ENCODE data around the gene RAD21L1.
A peak's percentile ranks its signal among the peaks of the same experiment; 100 is the strongest.

RAD21L1 gene

DNA sequence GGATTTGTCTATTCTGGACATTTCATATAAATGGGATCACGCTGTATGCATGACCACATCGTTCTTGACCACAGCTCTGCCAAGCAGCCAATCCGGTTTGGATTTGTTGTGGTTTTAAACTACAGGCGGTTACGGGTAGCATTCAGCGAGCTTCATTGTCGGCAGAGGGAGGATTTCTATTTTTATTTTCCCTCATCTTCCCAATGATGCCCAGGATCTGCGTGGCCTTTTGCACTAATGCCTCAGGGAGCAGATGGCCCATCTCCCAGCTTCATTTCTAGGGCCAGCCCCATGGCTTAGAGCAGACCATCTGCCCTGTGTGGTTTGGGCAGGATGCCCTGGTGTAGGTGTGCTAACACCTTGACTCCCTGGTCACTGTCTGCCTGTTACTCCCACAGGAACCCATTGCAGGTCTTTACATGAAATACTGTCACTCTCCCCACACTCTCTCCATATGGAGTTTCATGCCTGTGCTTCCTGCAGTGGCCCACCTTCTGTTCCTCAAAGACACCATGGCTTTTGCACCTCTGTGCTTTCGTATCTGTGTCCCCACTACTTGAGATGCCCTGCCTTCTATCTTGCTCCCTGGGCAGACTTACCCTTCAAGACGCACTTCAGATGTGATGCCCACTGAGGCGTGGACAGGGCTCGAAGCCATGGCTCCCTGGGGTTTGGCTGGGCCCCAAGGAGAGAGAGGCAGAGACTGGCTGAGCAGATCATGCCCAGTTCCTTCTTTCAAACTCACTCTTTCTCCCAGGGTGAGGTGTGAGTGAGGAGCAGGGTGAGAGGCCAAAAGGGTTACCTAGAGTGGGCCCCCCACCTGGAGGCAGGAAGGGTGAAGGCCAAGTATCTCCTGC lies 77.1 kb downstream of the RAD21L1 start:
- TF ChIP-seq NFIC (IDR thresholded peaks at IDR 0.05) (peak; percentile 89), TEAD4 (IDR thresholded peaks at IDR 0.05) (no peak)

DNA sequence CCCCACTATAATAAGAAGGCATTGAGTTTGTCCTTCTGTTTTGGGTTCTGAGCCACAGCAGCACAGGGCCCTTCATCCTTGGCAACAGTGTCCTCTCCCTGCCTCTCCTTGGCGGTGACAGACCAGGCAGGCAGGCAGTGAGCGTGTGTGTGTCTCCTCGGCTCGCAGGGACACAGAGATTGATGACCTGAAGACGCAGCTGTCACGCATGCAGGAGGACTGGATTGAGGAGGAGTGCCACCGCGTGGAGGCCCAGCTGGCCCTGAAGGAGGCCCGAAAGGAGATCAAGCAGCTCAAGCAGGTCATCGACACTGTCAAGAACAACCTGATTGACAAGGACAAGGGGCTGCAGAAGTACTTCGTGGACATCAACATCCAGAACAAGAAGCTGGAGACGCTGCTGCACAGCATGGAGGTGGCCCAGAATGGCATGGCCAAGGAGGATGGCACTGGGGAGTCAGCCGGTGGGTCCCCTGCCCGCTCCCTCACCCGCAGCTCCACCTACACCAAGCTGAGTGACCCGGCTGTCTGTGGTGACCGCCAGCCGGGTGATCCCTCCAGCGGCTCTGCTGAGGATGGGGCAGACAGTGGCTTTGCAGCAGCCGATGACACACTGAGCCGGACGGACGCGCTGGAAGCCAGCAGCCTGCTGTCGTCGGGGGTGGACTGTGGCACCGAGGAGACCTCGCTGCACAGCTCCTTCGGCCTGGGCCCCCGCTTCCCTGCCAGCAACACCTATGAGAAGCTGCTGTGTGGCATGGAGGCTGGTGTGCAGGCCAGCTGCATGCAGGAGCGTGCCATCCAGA lies 79.1 kb downstream of the RAD21L1 start:
- TF ChIP-seq EGR1 (IDR thresholded peaks at IDR 0.05) (no peak), NFIC (IDR thresholded peaks at IDR 0.05) (no peak), CEBPB (IDR thresholded peaks at IDR 0.05) (no peak), TEAD4 (IDR thresholded peaks at IDR 0.05) (no peak), TCF12 (IDR thresholded peaks at IDR 0.05; ENCODE audit: low read depth) (no peak), EP300 (IDR thresholded peaks at IDR 0.05; ENCODE audit: borderline replicate concordance) (no peak)
- TF ChIP-seq, protein P1, sequence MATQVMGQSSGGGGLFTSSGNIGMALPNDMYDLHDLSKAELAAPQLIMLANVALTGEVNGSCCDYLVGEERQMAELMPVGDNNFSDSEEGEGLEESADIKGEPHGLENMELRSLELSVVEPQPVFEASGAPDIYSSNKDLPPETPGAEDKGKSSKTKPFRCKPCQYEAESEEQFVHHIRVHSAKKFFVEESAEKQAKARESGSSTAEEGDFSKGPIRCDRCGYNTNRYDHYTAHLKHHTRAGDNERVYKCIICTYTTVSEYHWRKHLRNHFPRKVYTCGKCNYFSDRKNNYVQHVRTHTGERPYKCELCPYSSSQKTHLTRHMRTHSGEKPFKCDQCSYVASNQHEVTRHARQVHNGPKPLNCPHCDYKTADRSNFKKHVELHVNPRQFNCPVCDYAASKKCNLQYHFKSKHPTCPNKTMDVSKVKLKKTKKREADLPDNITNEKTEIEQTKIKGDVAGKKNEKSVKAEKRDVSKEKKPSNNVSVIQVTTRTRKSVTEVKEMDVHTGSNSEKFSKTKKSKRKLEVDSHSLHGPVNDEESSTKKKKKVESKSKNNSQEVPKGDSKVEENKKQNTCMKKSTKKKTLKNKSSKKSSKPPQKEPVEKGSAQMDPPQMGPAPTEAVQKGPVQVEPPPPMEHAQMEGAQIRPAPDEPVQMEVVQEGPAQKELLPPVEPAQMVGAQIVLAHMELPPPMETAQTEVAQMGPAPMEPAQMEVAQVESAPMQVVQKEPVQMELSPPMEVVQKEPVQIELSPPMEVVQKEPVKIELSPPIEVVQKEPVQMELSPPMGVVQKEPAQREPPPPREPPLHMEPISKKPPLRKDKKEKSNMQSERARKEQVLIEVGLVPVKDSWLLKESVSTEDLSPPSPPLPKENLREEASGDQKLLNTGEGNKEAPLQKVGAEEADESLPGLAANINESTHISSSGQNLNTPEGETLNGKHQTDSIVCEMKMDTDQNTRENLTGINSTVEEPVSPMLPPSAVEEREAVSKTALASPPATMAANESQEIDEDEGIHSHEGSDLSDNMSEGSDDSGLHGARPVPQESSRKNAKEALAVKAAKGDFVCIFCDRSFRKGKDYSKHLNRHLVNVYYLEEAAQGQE (IDR thresholded peaks at IDR 0.05; ENCODE audit: low read depth) = no peak
- TF ChIP-seq, protein P2, sequence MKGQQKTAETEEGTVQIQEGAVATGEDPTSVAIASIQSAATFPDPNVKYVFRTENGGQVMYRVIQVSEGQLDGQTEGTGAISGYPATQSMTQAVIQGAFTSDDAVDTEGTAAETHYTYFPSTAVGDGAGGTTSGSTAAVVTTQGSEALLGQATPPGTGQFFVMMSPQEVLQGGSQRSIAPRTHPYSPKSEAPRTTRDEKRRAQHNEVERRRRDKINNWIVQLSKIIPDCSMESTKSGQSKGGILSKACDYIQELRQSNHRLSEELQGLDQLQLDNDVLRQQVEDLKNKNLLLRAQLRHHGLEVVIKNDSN (IDR thresholded peaks at IDR 0.05) = no peak
- TF ChIP-seq, protein P3, sequence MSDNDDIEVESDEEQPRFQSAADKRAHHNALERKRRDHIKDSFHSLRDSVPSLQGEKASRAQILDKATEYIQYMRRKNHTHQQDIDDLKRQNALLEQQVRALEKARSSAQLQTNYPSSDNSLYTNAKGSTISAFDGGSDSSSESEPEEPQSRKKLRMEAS (IDR thresholded peaks at IDR 0.05) = no peak

Measured in Ishikawa (cell line).